Right atrium auricular region (tissue), 2 donors: ENCODE results near the gene GRIN2A. TPM values are rescaled to one million over a fixed set of nuclear protein-coding genes. Genes with fewer than 3 reads are reported as not detected.

Experiments used
- DNase-seq: peaks from one replicate; pipeline ENCODE4 v3.0.0-alpha.2; 2019; ENCODE audit warnings: low spot score
- H3K27ac ChIP-seq, 2 donors: fragments of 200-600 bp; sonication (generic); 1 replicate in 1 of 2; 2 replicates in 1 of 2; pipeline ENCODE4 v1.5.1; 2016 to 2019
- H3K27me3 ChIP-seq, 2 donors: fragments of 200-600 bp; sonication (generic); one replicate each; pipeline versions ENCODE4 v1.5.1 to v1.6.0; 2017 to 2019
- H3K36me3 ChIP-seq: fragments of 200-600 bp; sonication (generic); one replicate; pipeline ENCODE4 v1.5.1; 2016
- H3K4me1 ChIP-seq, 2 donors: fragments of 200-600 bp; sonication (generic); one replicate each; pipeline versions ENCODE4 v1.5.1 to v1.6.0; 2017 to 2019
- H3K4me3 ChIP-seq, 2 donors: fragments of 200-600 bp; sonication (generic); 1 replicate in 1 of 2; 2 replicates in 1 of 2; pipeline ENCODE4 v1.5.1; 2017 to 2019; ENCODE audit warnings: mild to moderate bottlenecking in 1 of 2, moderate library complexity in 1 of 2
- H3K9me3 ChIP-seq, 2 donors: fragments of 200-600 bp; sonication (generic); one replicate each; pipeline ENCODE4 v1.5.1; 2019
- total RNA-seq, 2 donors: library from RNA; depleted of rRNA; stranded (reverse); fragments of >200 nt; gene quantifications; one replicate each; pipeline ENCODE4 v1.1.0, GENCODE V29; 2016
- TF ChIP-seq, protein P1 (sequence below), 2 donors: fragments of 200-600 bp; sonication (generic); IDR thresholded peaks; one replicate each; pipeline ENCODE4 v1.5.1; 2019; ENCODE audit warnings: antibody characterized with exemption in 2 of 2

The GRIN2A gene
- total RNA-seq, 2 donors from 2014 or later, result 3.8 to 7.4 TPM

DNA sequence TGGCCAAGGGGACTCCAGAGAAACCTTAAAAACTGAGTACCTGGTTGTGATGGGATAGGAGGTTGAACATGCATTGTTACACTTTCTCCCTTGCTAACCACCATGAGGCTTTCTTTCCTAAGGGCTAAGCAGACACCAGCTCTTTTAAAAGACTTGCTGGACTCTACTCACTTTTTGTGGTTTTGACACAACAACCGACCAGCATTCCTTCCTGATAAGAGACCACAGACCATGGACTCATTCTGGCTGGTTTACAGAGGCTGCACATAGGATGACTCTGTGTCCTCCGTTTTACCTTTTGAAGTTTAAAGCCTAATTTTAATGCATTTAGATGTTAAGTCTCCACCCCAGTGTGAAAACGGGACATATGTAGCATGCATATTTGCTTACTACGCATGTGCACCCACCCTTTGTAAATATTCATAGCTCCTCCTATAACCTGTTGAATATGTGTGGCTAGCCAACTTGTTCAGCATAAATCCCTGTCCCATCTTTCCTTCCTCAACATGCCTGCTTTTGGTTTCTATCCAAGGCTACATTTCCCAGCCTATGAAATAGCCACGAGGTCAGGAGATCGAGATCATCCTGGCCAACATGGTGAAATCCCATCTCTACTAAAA, 475.9 kb downstream of the GRIN2A start:
- TF ChIP-seq, protein P1, sequence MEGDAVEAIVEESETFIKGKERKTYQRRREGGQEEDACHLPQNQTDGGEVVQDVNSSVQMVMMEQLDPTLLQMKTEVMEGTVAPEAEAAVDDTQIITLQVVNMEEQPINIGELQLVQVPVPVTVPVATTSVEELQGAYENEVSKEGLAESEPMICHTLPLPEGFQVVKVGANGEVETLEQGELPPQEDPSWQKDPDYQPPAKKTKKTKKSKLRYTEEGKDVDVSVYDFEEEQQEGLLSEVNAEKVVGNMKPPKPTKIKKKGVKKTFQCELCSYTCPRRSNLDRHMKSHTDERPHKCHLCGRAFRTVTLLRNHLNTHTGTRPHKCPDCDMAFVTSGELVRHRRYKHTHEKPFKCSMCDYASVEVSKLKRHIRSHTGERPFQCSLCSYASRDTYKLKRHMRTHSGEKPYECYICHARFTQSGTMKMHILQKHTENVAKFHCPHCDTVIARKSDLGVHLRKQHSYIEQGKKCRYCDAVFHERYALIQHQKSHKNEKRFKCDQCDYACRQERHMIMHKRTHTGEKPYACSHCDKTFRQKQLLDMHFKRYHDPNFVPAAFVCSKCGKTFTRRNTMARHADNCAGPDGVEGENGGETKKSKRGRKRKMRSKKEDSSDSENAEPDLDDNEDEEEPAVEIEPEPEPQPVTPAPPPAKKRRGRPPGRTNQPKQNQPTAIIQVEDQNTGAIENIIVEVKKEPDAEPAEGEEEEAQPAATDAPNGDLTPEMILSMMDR (IDR thresholded peaks at IDR 0.05), result no peak
- Histone ChIP-seq H3K27me3 (no peaks in the 10 kb centered on the region), H3K27ac (no peak overlapping the region), H3K4me1 (no peaks in the 10 kb centered on the region), H3K9me3 (no peaks in the 10 kb centered on the region), H3K4me3 (no peak overlapping the region), H3K36me3 (no peaks in the 10 kb centered on the region)
- DNase-seq, result no peak

DNA sequence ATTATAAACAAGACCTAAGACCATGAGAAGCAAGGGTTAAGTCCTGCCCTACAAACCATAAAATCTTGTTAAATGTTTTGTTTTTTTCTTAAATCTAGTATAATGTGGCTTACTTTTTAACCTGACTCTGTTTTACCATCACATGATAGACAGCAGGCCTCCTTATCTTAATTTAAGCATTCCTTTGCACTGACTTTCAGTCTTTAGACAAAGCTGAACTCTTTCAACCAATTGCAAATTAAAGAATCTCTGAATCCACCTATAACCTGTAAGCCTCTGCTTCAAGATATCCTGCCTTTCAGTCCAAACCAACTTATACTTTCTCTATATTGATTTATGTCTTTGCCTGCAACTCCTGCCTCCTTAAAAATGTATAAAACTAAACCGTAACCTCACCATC, 478.5 kb downstream of the GRIN2A start:
- TF ChIP-seq, protein P1 (IDR thresholded peaks at IDR 0.05), result no peak
- Histone ChIP-seq H3K27ac (no peak overlapping the region), H3K4me3 (no peak overlapping the region), H3K27me3 (no peaks in the 10 kb centered on the region), H3K36me3 (no peaks in the 10 kb centered on the region), H3K9me3 (no peaks in the 10 kb centered on the region), H3K4me1 (no peaks in the 10 kb centered on the region)
- DNase-seq, result no peak

Other genes with a start within 250 kb of the GRIN2A start
- 10 to 100 TPM; 22.6 to 32.7 TPM for gene ATF7IP2, start 203.6 kb upstream of the GRIN2A start, total RNA-seq